ENCODE results near the gene AP1G1. TPM values are rescaled to one million over a fixed set of nuclear protein-coding genes. Genes with fewer than 3 reads are reported as not detected.

Gene AP1G1
- total RNA-seq, 1 donor from 2014 or later = 72.7 TPM

GRCh38 chr16:71784093-71784492 lies 24.5 kb downstream of the AP1G1 start:
- Mint-ChIP-seq H3K9me3 (ENCODE audit: unreplicated experiment) (no peaks in the 10 kb centered on the region), H3K36me3 (ENCODE audit: unreplicated experiment) (peaks cover 27% of the 10 kb centered on the region), H3K27me3 (ENCODE audit: unreplicated experiment) (no peaks in the 10 kb centered on the region), H3K27ac (ENCODE audit: unreplicated experiment) (no peak overlapping the region), H3K4me3 (ENCODE audit: unreplicated experiment) (no peak overlapping the region), H3K4me1 (ENCODE audit: unreplicated experiment) (no peaks in the 10 kb centered on the region)
- TF ChIP-seq, protein P1, sequence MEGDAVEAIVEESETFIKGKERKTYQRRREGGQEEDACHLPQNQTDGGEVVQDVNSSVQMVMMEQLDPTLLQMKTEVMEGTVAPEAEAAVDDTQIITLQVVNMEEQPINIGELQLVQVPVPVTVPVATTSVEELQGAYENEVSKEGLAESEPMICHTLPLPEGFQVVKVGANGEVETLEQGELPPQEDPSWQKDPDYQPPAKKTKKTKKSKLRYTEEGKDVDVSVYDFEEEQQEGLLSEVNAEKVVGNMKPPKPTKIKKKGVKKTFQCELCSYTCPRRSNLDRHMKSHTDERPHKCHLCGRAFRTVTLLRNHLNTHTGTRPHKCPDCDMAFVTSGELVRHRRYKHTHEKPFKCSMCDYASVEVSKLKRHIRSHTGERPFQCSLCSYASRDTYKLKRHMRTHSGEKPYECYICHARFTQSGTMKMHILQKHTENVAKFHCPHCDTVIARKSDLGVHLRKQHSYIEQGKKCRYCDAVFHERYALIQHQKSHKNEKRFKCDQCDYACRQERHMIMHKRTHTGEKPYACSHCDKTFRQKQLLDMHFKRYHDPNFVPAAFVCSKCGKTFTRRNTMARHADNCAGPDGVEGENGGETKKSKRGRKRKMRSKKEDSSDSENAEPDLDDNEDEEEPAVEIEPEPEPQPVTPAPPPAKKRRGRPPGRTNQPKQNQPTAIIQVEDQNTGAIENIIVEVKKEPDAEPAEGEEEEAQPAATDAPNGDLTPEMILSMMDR (IDR thresholded peaks at IDR 0.05) = no peak
- DNase-seq (ENCODE audit: extremely low spot score, unreplicated experiment) = no peak

- no peak for DNase-seq (ENCODE audit: extremely low spot score, unreplicated experiment)
- H3K4me3 Mint-ChIP-seq (ENCODE audit: unreplicated experiment) = no peak overlapping the region
- H3K9me3 Mint-ChIP-seq (ENCODE audit: unreplicated experiment) = no peaks in the 10 kb centered on the region
- H3K4me1 Mint-ChIP-seq (ENCODE audit: unreplicated experiment) = no peaks in the 10 kb centered on the region
- peaks cover 10% of the 10 kb centered on the region for H3K36me3 Mint-ChIP-seq (ENCODE audit: unreplicated experiment)
- no peak overlapping the region for H3K27ac Mint-ChIP-seq (ENCODE audit: unreplicated experiment)
- H3K27me3 Mint-ChIP-seq (ENCODE audit: unreplicated experiment) = no peaks in the 10 kb centered on the region
- TF ChIP-seq, protein P1 (IDR thresholded peaks at IDR 0.05) = no peak
These were observed 26.9 kb downstream of the AP1G1 start for GRCh38 chr16:71781741-71782140.

DNA sequence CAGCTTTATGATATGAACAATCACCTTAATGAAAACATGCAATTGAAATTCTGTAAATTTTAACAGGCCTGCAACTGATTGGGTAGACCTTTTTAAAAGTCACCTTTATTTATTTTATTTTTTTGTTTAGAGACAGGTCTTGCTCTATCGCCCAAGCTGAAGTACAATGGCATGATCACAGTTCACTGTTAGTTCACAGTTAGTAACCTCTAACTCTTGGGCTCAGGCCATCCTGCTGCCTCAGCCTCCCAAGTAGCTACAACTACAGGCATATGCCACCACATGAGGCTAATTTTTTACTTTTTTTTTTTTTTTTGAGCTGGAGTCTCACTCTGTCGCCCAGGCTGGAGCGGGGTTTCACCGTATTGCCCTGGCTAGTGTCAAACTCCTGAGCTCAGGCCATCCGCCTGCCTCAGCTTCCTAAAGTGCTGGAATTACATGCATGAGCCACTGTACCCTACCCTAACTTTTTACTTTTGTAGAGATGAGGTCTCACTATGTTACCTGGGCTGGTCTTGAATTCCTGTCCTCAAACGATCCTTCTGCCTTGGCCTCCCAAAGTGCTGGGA lies 28.0 kb downstream of the AP1G1 start:
- Mint-ChIP-seq H3K27me3 (ENCODE audit: unreplicated experiment) (no peaks in the 10 kb centered on the region), H3K9me3 (ENCODE audit: unreplicated experiment) (no peaks in the 10 kb centered on the region), H3K27ac (ENCODE audit: unreplicated experiment) (no peak overlapping the region), H3K4me1 (ENCODE audit: unreplicated experiment) (peaks cover 1% of the 10 kb centered on the region), H3K36me3 (ENCODE audit: unreplicated experiment) (peaks cover 12% of the 10 kb centered on the region), H3K4me3 (ENCODE audit: unreplicated experiment) (no peak overlapping the region)
- TF ChIP-seq, protein P1 (IDR thresholded peaks at IDR 0.05) = no peak
- DNase-seq (ENCODE audit: extremely low spot score, unreplicated experiment) = no peak

DNA sequence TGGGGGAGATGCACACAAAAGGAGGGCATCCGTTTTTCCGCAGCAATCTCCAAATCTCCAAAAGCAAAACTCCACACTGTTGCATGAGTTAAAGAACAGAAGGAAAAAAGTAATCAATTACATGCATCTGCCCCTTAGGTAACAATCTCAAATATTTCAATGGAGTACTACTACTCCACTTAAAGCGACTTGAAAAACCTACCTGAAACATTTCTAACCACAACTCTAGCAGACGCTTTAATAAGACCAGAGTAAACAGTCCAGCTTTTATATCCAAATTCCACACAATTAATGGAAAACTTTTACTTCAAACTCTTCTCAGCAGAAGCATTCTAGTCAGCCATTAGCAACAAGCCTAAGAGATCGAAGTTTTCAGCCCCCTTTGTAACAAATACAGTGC lies 29.9 kb downstream of the AP1G1 start:
- no peak for DNase-seq (ENCODE audit: extremely low spot score, unreplicated experiment)
- H3K4me3 Mint-ChIP-seq (ENCODE audit: unreplicated experiment) = no peak overlapping the region

DNA sequence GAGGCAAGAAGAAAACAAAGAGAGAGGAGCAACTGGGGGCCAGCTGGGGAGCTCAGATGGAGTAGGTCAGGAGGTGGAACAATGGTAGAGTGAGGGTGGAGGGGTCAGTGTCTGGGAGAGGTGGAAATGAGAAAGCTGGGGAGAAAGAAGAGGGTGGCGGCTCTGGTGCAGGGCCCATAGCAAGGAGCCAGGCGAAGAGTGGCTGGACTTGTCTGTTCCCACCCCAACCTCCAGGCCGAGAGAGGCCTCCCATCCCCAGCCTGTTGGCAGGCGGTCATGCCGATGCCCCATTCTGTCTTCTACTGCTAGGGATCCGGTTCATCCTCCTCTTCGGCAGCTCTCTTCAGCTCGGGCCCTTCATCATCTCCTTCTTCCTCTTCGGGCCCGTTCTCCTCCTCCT lies 31.3 kb downstream of the AP1G1 start:
- Mint-ChIP-seq H3K4me1 (ENCODE audit: unreplicated experiment) (peaks cover 1% of the 10 kb centered on the region), H3K4me3 (ENCODE audit: unreplicated experiment) (no peak overlapping the region), H3K27me3 (ENCODE audit: unreplicated experiment) (no peaks in the 10 kb centered on the region), H3K27ac (ENCODE audit: unreplicated experiment) (peak overlapping the region; percentile 34), H3K9me3 (ENCODE audit: unreplicated experiment) (no peaks in the 10 kb centered on the region), H3K36me3 (ENCODE audit: unreplicated experiment) (peaks cover 21% of the 10 kb centered on the region)
- TF ChIP-seq, protein P1 (IDR thresholded peaks at IDR 0.05) = no peak
- no peak for DNase-seq (ENCODE audit: extremely low spot score, unreplicated experiment)

More for the DNA sequence above, 29.9 kb downstream of the AP1G1 start:
- Mint-ChIP-seq H3K9me3 (ENCODE audit: unreplicated experiment) (no peaks in the 10 kb centered on the region), H3K36me3 (ENCODE audit: unreplicated experiment) (peaks cover 15% of the 10 kb centered on the region), H3K27me3 (ENCODE audit: unreplicated experiment) (no peaks in the 10 kb centered on the region), H3K27ac (ENCODE audit: unreplicated experiment) (peak overlapping the region; percentile 0), H3K4me1 (ENCODE audit: unreplicated experiment) (peaks cover 1% of the 10 kb centered on the region)
- TF ChIP-seq, protein P1 (IDR thresholded peaks at IDR 0.05) = no peak
